GM19240 (cell line): Measurements from ENCODE around the gene CEP72.

ENCODE experiments used
- DNase-seq: peaks from one replicate; pipeline ENCODE4 v3.0.0; 2011; ENCODE audit warnings: low spot score; ENCODE audit not compliant: insufficient read length

Gene CEP72

DNA sequence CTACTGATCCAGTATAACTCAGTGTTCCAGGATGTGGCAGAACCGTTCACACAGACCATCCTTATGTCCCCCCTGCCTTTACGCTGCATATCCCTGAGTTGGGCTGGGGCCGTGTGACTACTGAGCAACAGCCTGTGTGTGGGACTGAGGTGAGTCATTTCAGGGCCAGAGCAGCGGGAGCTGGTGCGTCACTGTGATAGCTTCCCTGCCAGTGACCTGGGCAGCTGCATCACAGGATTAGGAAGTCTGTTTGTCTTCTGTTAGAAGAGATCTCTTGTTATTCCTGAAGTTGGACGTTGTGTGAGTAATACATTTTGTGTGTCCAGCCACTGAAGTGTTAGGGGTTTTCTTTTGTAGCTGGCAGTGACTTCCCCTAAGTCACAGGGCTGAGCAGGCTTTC lies 45.4 kb downstream of the CEP72 start:
- no peak for DNase-seq

DNA sequence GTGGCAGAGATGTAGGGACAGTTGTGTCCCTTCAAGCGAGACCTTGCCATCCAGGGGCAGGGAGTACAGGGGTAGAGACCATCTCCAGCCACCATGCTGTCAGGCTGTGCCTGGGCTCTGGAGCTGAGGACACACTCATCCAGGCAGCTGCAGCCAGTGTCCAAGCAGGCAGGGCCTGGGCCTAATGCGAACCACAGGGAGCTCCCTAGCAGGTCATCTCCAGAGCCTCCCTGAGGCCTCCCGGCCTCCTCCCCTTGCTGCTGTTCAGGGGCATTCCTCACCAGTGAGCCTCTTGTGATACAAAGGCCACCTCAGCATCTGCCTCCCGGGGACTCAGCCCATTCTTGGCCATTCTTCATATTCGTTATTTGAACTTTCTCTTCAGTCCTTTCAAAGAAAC lies 46.0 kb downstream of the CEP72 start:
- DNase-seq = no peak

DNA sequence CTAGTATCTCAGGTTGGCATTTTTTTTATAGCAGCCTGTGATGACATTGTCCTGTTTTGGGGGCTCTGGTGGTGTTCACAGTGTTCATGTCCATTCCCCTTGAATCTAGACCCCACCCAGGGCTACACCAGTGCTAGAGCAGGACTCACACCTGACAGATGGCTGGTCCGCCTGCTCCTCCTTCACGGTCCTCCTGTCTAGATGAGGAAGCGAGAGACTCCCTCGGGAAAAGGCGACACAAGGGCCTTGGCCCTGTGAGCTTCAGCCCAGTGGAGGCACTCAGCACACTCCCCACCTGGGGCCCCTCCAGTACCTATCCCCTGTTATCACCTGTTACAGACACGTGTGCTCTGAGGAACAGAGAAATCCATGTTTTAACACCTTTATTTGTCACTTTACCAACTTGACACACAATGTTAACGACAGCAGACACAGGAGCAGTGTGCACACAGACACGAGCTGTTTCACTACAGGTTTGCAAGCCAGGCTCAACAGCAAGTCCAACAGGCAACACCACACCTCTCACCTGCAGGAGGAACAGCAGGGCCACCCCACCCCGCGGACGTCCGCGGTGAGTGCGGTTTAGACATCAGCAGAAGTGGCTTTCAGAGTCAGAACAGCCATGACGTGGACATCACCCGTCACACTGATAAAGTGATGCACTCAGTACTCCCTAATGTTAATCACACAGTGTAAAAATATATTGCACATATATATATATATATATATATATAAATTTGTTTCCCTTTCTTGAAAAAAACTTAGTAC lies 47.5 kb downstream of the CEP72 start:
- no peak for DNase-seq

DNA sequence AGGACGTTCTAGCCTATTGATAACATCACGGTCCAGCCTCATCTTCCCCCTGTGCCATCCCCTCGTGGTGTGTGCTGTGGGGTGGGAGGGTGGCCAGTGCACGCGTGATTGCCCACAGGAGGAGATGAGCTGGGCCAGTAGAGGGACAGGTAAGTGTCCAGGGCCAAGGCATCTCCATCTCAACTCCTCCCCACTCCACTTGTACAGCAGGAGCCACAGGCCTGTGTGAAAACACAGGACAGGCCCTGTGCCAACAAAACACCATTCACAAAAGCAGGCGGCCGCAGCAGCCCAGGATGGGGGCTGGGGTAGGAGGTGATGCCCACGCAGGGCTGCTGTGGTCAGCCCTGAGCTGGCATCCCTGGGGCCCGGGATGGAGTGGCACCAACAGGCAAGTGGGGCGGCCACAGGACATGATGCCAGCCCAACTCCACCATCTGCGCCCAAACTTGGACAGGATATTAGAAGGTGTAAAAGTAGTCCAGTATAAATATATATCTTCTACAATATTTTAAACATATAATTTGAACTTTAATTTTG lies 48.4 kb downstream of the CEP72 start:
- no peak for DNase-seq

DNA sequence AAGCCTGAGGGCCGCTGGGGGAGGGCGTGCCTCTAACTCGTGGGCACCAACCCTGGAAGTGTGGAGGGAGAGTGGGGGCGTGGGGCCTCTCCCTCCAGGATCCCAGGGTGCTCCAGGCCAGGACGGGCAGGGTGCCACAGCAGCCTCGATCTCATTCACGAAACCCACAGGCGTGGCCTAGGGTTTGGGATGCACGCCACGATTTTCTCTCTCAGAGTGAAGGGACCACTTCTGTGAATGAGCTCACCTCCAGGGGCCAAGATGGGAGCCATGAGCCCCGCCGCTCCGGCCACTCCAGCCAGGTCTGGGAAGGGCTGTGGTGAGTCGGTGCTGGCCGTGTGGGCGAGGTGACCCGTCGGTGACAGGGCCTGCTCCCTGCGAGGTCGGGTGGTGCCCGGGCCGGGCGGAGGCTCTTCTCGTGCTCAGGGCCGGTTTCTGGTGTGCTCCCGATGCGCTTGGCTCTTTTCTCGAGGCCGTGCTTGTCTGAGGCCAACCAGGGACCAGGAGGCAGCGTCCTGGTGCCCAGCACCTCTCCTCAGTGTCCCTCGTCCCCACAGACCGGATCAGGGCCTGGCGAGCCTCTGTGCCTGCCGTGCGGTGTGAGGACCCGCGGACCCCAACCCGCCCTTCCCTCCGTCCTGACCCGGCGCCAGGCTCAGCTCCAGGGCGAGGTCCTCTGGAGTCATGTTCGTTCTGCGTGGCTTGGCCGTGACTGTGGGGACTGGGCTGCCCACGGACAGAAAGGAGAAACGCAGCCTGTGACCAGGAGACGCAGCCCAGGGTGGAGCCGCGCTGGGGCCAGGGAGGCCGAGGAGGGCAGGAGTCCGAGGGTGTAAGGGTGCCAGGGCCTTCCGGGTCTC lies 50.0 kb downstream of the CEP72 start:
- no peak for DNase-seq

DNA sequence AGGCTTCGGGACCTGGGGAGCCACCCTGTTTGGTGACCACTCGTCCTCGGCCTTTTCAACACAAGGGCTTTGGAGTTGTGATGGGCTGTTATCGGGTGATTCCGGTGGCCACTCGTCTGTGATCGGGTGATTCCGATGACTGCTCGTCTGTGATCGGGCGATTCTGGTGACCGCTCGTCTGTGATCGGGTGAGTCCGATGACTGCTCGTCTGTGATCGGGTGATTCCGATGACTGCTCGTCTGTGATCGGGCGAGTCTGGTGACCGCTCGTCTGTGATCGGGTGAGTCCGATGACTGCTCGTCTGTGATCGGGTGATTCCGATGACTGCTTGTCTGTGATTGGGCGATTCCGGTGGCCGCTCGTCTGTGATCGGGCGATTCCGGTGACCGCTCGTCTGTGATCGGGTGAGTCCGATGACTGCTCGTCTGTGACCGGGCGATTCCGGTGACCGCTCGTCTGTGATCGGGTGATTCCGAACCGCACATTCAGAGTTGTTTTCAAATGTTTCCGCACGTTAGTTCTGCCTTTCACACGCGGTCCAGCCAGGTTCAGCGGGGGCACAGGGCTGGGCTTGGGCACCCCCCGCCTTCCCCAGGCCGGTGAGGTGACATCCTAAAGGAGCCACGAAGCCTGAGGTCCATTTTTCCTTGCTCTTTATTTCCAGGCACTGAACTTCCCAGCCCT lies 50.8 kb downstream of the CEP72 start:
- DNase-seq = no peak

DNA sequence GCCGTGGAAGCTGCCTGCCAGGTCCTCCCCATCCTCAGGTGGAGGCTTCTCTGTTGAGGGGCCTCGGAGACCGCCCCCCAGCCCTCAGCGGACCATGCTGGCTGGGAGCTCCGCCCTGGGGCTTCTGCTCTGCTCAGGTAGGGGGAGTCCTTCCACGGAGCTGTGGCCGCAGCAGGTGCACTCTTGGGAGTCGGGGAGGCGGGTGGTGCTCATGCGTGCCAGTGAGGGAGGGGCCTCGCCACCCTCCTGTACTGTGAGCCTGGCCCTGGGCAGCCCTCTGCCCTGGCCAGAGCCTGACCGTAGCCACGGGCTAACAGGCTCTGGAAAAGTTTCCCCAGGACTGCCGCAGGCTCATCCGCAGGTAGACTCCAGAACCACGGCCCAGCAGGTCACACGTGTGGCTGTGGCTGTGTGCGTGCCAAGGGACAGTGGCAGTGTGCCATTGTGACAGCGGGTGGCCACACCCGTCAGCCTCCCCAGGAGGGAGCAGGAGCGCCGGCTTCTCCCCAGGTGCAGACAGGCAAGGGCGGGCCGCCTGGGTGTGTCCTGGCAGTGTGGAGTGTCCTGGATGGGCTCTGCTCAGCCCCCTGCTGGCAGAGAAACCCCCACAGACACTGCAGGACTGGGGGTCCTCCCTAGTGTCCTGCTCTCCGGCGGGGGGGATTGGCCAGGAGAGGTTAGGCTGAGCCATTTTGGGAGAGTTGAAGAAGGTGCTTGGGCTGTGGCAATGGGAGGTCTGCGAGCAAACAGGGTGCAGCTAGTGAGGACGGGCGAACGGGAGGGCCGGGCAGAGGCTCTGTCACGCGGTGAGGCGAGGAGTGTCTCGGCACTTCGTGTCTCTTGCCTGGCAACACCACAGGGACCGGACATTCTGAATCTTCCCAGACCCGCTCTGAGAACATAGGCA lies 51.5 kb downstream of the CEP72 start:
- no peak for DNase-seq

DNA sequence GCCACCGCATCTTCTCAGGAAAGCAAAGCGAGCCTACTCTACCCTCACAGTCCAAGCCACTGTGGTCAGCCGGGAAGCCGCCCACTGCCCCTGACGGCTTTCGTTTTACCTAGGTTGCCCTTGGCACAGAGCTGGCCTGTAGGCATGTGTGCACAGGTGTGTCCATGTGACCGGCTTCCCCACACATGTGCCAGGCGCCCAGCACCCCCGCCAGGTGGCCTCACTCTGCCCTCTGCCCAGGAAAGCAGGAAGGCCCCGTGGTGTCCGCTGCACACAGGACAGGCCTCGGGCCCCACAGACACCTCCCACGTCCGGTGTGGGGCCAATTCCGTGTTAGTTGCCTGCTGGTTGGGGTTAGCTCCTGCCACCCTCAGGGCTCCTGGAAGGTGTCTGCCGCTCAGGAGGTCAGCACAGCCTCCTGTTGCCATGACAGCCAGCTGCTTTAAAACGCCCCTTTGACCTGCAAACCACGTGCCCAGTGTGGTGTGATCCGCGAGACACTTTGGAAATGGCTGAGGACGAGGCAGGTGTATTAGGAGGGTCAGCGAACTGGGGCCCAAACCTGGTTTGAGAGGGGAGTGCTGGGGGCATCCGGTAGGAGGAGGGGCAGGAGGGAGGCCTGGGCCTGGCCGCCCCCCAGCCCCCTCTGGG lies 52.3 kb downstream of the CEP72 start:
- DNase-seq = no peak

DNA sequence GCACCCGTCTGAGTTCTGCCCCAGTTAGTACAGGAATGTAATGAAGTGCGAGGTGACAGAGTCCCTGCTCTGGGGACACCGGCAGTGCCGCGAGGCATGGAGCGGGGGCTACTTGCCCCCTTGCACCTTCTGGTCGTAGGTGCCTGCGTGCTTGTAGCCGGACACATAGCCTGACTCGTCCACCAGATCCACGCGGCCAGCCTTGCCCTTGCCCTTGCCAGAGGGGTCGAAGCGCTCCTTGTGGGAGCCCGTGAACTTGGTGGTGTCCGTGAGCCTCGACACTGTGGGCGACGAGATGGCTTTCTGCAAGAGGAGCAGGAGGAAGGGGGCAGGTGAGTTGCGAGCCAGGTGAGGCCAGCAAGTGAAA lies 52.8 kb downstream of the CEP72 start:
- no peak for DNase-seq

DNA sequence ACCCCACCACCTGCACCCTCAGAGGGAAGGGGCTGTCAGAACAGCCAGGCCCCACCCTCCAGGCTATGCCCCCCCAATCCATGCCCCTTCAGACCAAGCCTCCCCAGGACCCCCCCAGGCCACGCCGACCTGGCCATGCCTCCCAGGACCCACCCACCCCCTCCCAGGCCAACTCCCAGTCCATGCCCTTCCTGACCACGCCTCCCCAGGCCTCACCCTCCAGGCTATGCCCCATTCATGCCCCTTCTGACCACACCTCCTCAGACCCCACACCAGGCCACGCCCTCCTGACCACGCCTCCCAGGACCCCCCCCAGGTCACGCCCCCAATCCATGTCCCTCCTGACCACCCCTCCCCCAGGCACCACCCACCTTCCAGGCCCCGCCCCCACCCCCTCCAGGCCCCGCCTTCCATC lies 53.4 kb downstream of the CEP72 start:
- no peak for DNase-seq

DNA sequence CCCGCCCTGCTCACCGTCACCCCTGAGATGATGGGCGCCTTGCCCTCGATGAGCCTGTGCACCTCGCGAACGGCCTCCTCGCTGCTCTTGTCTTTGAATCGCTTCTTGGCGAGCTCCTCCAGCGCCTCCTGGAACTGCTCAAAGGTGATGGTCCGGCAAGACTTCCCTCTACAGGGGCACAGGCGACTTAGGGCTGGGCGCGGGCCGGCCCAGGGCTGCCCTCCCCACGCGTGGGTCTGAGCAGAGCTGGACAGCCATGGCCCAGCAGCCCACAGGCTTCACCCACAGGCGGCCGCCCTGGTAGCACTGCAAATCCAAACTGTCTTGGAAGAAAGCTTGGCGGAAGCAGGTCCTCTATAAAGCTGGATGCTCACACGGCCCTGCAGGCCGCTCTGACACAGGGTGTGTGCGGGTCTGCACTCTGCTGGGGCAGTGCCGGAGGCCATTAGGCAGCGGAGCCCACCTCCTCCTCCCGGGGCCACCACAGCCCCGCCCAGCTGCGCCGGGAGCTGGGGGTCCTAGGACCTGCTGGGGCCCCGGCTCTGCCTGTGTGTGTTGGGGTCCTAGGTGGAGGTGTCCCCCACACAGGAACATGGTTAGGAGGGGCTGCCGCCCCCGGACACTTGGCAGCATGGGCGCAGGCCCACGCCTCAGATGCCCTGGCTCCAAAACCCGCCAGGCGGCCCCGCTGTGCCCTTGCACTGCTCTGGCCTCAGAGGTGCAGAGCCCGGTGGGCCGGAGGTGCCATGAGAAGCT lies 54.0 kb downstream of the CEP72 start:
- no peak for DNase-seq

DNA sequence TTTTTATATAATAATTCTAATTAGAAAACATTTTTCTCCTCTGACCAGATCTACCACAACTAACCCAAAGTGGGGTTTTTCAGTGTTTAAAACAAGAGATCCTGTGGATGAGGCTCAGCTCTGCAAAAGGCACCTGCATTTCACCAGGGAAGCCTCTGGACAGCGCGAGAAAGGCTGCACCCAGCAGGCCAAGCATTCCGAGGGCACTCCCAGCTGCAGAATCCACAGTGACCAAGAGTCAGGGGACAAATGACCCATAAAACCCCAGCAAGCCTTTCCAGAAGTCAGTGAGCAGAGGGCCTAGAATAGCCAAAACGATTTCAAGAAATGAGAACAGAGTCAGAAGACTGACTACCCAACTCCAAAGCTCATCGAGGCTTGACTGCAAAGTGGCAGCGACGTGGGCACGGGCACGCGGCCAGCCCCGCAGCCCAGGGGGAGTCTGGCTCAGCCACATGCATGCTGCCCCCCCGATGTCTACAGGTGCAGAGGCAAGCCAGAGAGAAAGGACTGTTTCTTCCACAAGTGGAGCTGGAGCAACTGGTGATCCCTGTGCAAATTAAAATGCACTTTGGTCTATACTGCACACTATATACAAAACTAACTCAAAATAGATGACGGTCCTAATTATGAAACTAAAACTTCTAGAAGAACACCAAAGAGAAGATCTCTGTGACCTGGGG lies 54.8 kb downstream of the CEP72 start:
- DNase-seq = no peak

DNA sequence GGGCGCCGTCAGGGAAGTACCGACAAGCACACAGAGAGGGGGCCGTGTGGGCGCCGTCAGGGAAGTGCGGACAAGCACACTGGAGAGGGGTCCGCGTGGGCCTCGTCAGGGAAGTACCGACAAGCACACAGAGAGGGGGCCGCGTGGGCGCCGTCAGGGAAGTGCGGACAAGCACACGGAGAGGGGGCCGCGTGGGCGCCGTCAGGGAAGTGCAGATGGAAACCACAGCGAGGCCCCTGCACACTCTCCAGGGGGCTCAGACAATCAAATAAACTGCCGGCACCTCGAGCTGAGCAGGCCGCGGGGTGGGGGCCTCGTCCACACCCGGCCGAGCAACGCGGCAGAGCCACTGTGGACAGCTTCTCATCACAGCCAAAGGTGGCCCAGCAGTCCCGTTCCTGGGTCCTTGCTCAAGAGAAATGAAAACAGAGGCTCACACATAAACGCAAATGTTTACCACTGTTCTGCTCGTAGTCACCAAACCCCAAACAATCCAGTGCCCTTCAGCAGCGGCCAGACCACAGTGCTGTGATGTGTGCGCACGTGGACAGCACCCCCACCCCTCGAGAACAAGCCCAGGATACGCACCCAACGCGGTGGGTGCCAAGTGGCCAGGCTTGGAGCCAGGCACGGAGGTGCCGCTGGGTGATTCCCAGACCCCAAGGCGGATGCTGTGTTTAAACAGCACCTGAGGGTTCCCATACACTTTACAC lies 56.3 kb downstream of the CEP72 start:
- DNase-seq = no peak

DNA sequence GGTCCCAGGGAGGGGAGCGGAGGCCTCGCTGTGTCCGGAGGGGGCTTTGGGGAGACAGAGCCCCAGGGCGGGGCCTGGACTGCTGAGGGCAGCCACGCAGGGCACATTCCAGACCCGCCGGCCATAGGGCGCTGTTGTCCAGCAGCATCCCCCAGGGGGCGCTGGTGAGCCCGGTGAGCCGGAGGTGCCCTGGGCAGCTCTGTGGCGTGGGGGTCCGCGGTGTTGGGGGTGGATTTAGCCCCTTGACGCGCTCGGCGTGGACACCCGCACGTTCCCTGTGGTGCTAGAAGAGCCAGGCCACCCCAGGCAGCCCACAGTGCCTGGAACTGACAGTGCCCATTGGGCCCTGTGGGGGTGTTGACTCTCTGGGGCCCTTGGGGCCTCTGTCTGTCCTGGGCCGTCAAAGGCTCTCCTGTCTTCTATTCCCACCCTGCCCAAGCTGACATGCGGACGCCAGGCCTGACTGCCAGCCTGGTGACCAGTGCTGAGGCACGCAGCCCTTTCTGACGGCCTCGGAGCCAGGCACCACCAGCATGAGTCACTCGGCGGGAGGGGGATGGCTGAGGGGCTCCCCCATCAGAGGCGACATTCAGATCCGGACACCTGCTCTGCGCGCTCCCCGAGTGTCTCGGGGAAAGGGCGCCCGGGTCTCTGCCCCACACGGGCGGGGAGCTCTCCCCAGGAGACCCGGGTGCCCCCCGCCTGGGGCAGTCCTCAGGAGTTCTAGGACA lies 57.1 kb downstream of the CEP72 start:
- DNase-seq = no peak

DNA sequence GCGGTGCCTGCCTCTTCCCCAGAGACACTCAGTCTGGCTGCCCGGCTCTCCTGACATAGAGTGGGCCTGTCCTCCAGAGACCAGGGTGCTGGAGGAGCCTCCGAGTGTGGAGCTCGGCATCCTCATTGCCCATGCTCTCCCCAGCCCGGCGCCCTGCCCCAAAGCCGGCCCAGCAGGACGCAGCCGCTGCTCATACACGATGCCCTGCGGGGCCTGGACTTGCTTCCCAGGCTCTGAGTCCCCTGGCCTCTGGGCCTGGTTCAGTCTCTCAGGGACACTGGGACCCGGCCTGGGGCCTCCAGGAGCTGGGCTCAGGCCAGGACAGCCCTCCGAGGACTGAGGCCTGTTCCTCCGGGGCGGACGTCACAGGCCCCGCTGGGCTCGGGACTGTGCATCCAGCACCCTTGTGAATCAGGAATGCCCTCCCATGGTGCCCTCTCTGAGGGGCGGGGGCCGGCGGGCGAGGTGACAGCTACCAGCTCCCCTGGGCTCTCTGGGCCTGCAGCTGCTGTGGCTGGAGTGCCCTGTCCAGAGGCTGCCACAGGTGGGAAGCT lies 57.8 kb downstream of the CEP72 start:
- no peak for DNase-seq

DNA sequence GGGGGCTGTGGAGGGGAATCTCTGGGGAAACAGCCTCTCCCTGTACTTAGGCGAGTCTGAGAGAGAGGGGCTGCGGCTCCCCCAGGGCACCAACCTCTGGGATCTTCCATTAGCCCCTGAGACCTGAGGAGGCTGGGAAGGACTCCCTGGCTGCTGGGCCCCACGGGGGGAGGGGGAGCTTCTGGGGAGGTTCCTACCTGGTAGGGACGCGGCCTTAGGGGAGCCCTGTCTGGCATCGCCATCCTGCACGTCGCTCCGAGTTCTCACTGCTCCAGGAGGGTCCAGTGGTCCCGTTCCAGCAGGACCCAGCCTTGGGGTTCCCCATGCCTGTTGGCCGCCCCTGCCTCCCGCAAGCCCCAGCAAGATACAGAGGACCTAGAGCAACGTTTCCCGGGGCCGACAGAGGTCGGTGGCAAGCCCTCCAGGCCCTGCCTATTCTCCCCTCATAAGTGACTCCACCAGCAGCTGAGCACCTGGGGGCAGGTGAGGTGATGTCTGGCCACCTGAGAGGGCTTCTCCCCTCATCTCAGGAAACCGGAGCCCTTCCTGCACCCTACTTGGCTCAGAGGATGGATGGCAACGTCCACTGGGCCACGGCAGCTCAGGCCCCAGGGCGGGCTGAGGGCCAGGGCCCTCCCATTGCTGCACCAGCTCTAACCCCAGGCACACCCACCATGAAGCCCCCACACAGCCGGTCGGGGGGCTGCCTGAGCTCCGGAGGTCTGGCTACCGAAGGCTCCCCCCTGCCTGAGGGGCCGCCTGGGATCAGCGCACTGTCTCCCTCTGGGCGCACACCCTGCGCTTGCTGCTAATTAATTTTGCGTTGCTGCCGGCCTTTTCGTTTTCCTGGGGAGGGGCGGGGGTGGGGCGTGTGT lies 58.5 kb downstream of the CEP72 start:
- no peak for DNase-seq
